ENCODE measurements around the gene HPS6. TPM values are rescaled to one million over a fixed set of nuclear protein-coding genes. Genes with fewer than 3 reads are reported as not detected.

Gene HPS6
- total RNA-seq, 2 donors from 2014 or later = 11.2 to 15.6 TPM

DNA sequence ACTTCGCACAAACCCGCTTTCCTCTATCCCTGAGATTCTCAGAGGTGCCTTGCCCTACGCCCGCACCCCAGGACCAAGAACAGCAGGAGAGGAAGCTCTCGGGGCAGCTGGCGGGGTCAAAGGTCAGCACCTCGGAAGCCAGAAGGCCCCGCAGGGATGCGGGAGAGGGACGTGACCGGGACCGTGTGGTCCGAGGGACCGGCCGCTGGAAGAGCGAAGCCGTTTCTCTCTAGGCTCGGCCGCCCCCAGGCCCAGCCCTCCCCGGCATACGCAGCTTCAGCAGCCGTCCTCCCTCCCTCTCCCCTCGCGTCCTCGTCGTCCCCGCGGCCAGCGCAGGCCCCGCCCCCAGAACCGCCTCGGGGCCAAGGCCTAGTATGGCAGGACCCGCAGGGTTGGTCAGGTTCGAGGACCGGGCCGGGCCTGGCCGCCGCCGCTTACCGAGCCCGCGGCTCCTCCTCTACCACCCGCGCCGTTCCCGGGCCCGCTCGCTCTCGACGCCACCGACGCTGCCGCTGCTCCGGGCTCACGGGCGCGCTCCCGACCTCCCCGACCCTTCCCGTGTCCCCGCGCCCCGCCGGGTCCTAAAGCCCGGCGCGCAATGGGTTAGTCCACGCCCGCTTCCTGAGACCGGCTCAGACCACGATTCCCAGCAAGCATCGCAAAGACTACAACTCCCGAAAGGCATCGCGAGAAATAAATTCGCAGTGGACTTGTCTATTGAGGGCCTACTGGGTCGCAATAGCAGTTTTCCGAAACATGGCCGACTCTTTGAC lies 9.3 kb upstream of the HPS6 start, which contains the start of gene ARMH3:
Gene ARMH3 (minus strand): TSS at position 527 of the 773 bp plus-strand sequence. CDS start 16,059 bp downstream, outside the sequence.
- Histone ChIP-seq H3K9me3 (no peaks in the 10 kb centered on the region), H3K4me3 (peak within 1 kb of the TSS; percentile 79), H3K36me3 (no peaks in the 10 kb centered on the region), H3K27ac (peak within 1 kb of the TSS; percentile 89 to 98), H3K4me1 (peaks cover 0 to 27% of the 10 kb centered on the region in 2 donors), H3K27me3 (no peaks in the 10 kb centered on the region)
- TF ChIP-seq, protein P1, sequence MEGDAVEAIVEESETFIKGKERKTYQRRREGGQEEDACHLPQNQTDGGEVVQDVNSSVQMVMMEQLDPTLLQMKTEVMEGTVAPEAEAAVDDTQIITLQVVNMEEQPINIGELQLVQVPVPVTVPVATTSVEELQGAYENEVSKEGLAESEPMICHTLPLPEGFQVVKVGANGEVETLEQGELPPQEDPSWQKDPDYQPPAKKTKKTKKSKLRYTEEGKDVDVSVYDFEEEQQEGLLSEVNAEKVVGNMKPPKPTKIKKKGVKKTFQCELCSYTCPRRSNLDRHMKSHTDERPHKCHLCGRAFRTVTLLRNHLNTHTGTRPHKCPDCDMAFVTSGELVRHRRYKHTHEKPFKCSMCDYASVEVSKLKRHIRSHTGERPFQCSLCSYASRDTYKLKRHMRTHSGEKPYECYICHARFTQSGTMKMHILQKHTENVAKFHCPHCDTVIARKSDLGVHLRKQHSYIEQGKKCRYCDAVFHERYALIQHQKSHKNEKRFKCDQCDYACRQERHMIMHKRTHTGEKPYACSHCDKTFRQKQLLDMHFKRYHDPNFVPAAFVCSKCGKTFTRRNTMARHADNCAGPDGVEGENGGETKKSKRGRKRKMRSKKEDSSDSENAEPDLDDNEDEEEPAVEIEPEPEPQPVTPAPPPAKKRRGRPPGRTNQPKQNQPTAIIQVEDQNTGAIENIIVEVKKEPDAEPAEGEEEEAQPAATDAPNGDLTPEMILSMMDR (IDR thresholded peaks at IDR 0.05) = peak in 1 of 2 donors; percentile 13
- peak; percentile 95 for DNase-seq (ENCODE audit: low spot score)

DNA sequence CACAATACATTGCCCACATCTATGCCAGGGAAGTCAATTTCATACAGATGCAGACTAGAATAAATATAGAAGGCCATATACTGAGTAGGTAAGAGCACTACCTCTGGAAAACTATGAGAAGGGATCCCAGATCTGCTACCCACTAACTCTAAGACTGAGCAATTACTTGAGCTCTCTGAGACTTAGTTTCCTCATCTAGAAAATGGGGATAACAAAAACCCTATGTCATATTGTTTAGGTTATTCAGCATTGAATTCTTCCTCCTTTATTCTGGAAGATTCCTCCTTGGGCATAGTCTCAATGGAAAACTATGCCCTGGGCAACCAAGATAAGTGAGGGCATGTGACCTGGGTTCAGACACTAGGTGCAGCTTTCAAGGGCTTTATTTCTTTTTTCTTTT lies 5.2 kb upstream of the HPS6 start:
- no peaks in the 10 kb centered on the region for H3K9me3 ChIP-seq
- H3K4me3 ChIP-seq = no peak overlapping the region
- no peaks in the 10 kb centered on the region for H3K36me3 ChIP-seq
- no peak for DNase-seq (ENCODE audit: low spot score)
- no peak overlapping the region for H3K27ac ChIP-seq
- TF ChIP-seq, protein P1 (IDR thresholded peaks at IDR 0.05) = no peak
- H3K4me1 ChIP-seq = peaks cover 0 to 3% of the 10 kb centered on the region in 2 donors
- H3K27me3 ChIP-seq = no peaks in the 10 kb centered on the region

DNA sequence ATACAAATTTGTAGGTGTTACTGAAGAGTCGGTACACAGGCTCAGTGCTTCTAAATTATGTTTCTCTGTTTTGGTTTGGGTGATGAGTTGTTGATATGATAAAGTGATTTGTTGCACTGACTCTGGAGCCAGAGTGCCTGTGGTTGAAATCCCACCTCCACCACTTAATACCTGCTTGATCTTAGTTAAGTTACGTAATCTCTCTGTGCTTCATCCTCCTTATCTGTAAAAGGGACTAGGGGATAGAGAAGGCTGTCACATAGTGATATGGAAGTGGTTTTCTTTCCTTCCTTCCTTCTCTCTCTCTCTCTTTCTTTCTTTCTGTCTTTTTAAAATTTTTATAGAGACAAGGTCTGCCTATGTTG lies 664 bp upstream of the HPS6 start:
- TF ChIP-seq, protein P1 (IDR thresholded peaks at IDR 0.05) = no peak
- H3K4me3 ChIP-seq = peak overlapping the region in 1 of 2 donors; percentile 91
- H3K4me1 ChIP-seq = peaks cover 0 to 35% of the 10 kb centered on the region in 2 donors
- DNase-seq (ENCODE audit: low spot score) = no peak
- H3K9me3 ChIP-seq = no peaks in the 10 kb centered on the region
- no peaks in the 10 kb centered on the region for H3K27me3 ChIP-seq
- H3K27ac ChIP-seq = peak overlapping the region; percentile 87 to 89
- H3K36me3 ChIP-seq = peaks cover 3% of the 10 kb centered on the region

DNA sequence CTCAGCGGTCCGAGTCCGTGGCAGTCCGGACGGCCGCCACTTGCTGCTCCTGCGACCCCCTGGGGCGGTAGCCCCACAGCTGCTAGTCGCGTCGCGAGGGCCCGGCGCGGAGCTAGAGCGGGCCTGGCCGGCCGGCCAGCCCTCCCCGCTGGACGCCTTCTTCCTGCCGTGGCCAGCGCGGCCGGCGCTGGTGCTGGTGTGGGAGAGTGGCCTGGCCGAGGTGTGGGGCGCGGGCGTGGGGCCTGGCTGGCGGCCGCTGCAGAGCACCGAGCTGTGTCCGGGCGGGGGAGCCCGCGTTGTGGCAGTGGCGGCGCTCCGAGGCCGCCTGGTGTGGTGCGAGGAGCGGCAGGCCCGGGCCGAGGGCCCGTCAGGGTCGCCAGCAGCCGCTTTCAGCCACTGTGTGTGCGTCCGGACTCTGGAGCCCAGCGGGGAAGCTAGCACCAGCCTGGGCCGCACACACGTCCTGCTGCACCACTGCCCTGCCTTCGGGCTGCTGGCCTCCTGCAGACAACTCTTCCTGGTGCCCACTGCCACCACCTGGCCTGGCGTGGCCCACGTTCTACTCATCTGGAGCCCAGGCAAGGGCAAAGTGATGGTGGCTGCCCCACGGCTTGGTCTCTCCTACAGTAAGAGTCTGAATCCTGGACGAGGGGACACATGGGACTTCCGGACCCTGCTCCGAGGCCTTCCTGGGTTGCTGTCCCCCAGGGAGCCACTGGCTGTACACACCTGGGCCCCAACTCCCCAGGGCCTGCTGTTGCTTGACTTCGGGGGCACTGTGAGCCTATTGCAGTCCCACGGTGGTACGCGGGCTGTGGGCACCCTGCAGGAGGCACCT lies 631 bp downstream of the HPS6 start:
- TF ChIP-seq, protein P1 (IDR thresholded peaks at IDR 0.05) = no peak
- no peak for DNase-seq (ENCODE audit: low spot score)

DNA sequence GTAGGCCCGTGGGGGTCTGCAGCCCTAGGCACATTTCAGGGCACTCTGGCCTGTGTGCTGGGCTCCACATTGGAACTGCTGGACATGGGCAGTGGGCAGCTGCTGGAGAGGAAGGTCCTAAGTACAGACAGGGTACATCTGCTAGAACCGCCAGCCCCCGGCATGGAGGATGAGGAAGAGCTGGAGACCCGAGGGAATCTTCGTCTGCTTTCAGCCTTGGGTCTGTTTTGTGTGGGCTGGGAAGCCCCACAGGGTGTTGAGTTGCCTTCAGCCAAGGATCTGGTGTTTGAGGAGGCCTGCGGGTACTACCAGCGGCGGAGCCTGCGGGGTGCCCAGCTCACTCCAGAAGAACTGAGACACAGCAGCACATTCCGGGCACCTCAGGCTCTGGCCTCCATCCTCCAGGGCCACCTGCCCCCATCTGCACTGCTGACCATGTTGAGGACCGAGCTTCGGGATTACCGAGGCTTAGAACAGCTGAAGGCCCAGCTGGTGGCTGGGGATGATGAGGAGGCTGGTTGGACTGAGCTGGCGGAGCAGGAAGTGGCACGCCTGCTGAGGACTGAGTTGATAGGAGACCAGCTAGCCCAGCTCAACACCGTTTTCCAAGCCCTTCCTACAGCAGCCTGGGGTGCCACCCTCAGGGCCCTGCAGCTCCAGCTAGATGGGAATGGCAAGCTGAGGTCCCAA lies 1.4 kb downstream of the HPS6 start:
- DNase-seq (ENCODE audit: low spot score) = no peak
- Histone ChIP-seq H3K9me3 (no peaks in the 10 kb centered on the region), H3K36me3 (peaks cover 3% of the 10 kb centered on the region), H3K27me3 (no peaks in the 10 kb centered on the region), H3K4me1 (peaks cover 0 to 35% of the 10 kb centered on the region in 2 donors), H3K4me3 (peak overlapping the region; percentile 83 to 91), H3K27ac (peak overlapping the region in 1 of 2 donors; percentile 87)
- TF ChIP-seq, protein P1 (IDR thresholded peaks at IDR 0.05) = no peak

More for the DNA sequence above, 631 bp downstream of the HPS6 start:
- Histone ChIP-seq H3K4me1 (peaks cover 0 to 35% of the 10 kb centered on the region in 2 donors), H3K27ac (peak overlapping the region; percentile 87 to 89), H3K9me3 (no peaks in the 10 kb centered on the region), H3K27me3 (no peaks in the 10 kb centered on the region), H3K4me3 (peak overlapping the region; percentile 83 to 91), H3K36me3 (peaks cover 3% of the 10 kb centered on the region)

Measured in right atrium auricular region (tissue), 2 donors.